GM12878 (cell line): ENCODE measurements around the gene COL28A1. TPM values are rescaled to one million over a fixed set of nuclear protein-coding genes. Genes with fewer than 3 reads are reported as not detected.
A peak's percentile ranks its signal among the peaks of the same experiment; 100 is the strongest.

Source experiments
- ATAC-seq: fragments of 200-7000 bp; cut with Tn5 transposase; 3 replicates; pipeline ENCODE4 v1.9.1; 2020; ENCODE audit warnings: mild to moderate bottlenecking, moderate library complexity
- BruUV-seq: library from RNA; stranded (reverse); fragments of 400-500 nt; replicated peaks from 2 replicates; lab custom pipeline; 2021; lab: Mats Ljungman, UMichigan
- CTCF ChIA-PET: fragments of 300-600 bp; sonication (Branson Sonifier 250); formaldehyde crosslinking; extraction: SDS; loops from one replicate; lab custom pipeline; 2021; ENCODE audit warnings: inconsistent platforms; lab: Yijun Ruan, JAX
- POLR2A ChIA-PET: fragments of 350-600 bp; formaldehyde crosslinking; extraction: SDS; loops from one replicate; lab custom pipeline; 2021; ENCODE audit warnings: inconsistent platforms; lab: Charles Lee
- RAD21 ChIA-PET: fragments of 300-600 bp; sonication (Branson Sonifier 250); formaldehyde crosslinking; loops from one replicate; lab custom pipeline; 2023; ENCODE audit warnings: antibody characterized with exemption; ENCODE audit not compliant: unreplicated experiment; lab: Charles Lee
- SMC1A ChIA-PET: fragments of 300-600 bp; sonication (Branson Sonifier 250); formaldehyde crosslinking; loops from one replicate; lab custom pipeline; 2023; ENCODE audit not compliant: unreplicated experiment, uncharacterized antibody; lab: Charles Lee
- DNase-seq: peaks from one replicate; pipeline ENCODE4 v3.0.0-alpha.2; 2011; ENCODE audit warnings: low read depth, low spot score
- FAIRE-seq: peaks from 3 replicates; lab custom pipeline; 2011; peaks lifted over from hg19 to GRCh38; lab: Jason Lieb, UNC
- H2AFZ ChIP-seq: 2 replicates; pipeline ENCODE4 v1.6.0; 2011; ENCODE audit warnings: low read depth, low read length, control low read depth; ENCODE audit not compliant: control insufficient read depth
- H3K27ac ChIP-seq: 2 replicates; pipeline ENCODE4 v1.5.1; 2011; ENCODE audit warnings: control low read depth; ENCODE audit not compliant: control insufficient read depth, insufficient read depth
- H3K27me3 ChIP-seq, 2 experiments: replicated peaks in 1 of 2; 2 replicates each; pipeline versions ENCODE4 v1.6.0 to v1.6.1; 2011; ENCODE audit warnings: low read length in 1 of 2; ENCODE audit not compliant: control insufficient read depth in 2 of 2, insufficient read depth in 2 of 2
- H3K36me3 ChIP-seq, 2 experiments: 2 replicates each; pipeline ENCODE4 v1.5.1; 2011; ENCODE audit warnings: low read length in 1 of 2; ENCODE audit not compliant: control insufficient read depth in 2 of 2, insufficient read depth in 2 of 2
- H3K4me1 ChIP-seq: 2 replicates; pipeline ENCODE4 v1.6.1; 2011; ENCODE audit warnings: mild to moderate bottlenecking, low read length, moderate library complexity, mixed read lengths; ENCODE audit not compliant: control insufficient read depth, insufficient read depth
- H3K4me2 ChIP-seq: 2 replicates; pipeline ENCODE4 v1.6.0; 2011; ENCODE audit warnings: control low read depth; ENCODE audit not compliant: control insufficient read depth, insufficient read depth
- H3K4me3 ChIP-seq: fragments of 200-600 bp; sonication (generic); 2 replicates; pipeline ENCODE4 v1.5.1; 2016
- H3K79me2 ChIP-seq: 2 replicates; pipeline ENCODE4 v1.6.0; 2011; ENCODE audit warnings: low read length; ENCODE audit not compliant: control insufficient read depth, insufficient read depth
- H3K9ac ChIP-seq: 2 replicates; pipeline ENCODE4 v1.8.0; 2011; ENCODE audit warnings: low read length, control low read depth, mixed read lengths; ENCODE audit not compliant: control insufficient read depth, insufficient read depth
- H3K9me3 ChIP-seq: replicated peaks from 3 replicates; pipeline ENCODE4 v1.5.1; 2011; ENCODE audit warnings: mild to moderate bottlenecking, low read length; ENCODE audit not compliant: control insufficient read depth, insufficient read depth
- H4K20me1 ChIP-seq: 2 replicates; pipeline ENCODE4 v1.6.0; 2011; ENCODE audit not compliant: control insufficient read depth, insufficient read depth
- ATF7 ChIP-seq: fragments of 450-650 bp; IDR thresholded peaks from 2 replicates; pipeline ENCODE4 v1.6.1; 2016; ENCODE audit warnings: low read depth, mild to moderate bottlenecking
- BACH1 ChIP-seq: fragments of 450-650 bp; IDR thresholded peaks from 2 replicates; pipeline ENCODE4 v1.6.1; 2017; ENCODE audit warnings: mild to moderate bottlenecking, borderline replicate concordance
- ETV6 ChIP-seq, 2 experiments: fragments of 450-650 bp in 1 of 2; IDR thresholded peaks in 1 of 2; conservative IDR thresholded peaks in 1 of 2; 2 replicates each; pipeline ENCODE4 v1.6.1; 2014; ENCODE audit warnings: antibody characterized with exemption in 1 of 2, borderline replicate concordance in 1 of 2, low read depth in 1 of 2, mild to moderate bottlenecking in 1 of 2, moderate library complexity in 1 of 2
- HCFC1 ChIP-seq: fragments of 150-350 bp; IDR thresholded peaks from 2 replicates; pipeline ENCODE4 v1.6.1; 2014; ENCODE audit warnings: low read length
- MEF2A ChIP-seq: IDR thresholded peaks from 2 replicates; pipeline ENCODE4 v1.6.1; 2011; ENCODE audit warnings: low read depth, mild to moderate bottlenecking, low read length, moderate library complexity; ENCODE audit not compliant: insufficient read depth
- NFXL1 ChIP-seq: fragments of 450-650 bp; IDR thresholded peaks from 2 replicates; pipeline ENCODE4 v1.6.1; 2017; ENCODE audit warnings: antibody characterized with exemption, mild to moderate bottlenecking, borderline replicate concordance
- RUNX3 ChIP-seq: IDR thresholded peaks from 2 replicates; pipeline ENCODE4 v1.6.1; 2012; ENCODE audit warnings: low read length, inconsistent platforms
- SMAD1 ChIP-seq: fragments of 450-650 bp; IDR thresholded peaks from 2 replicates; pipeline ENCODE4 v1.6.1; 2018; ENCODE audit warnings: mild to moderate bottlenecking, low read depth; ENCODE audit not compliant: partially characterized antibody
- SMAD5 ChIP-seq: IDR thresholded peaks from 2 replicates; pipeline ENCODE4 v1.6.1; 2016; ENCODE audit warnings: antibody characterized with exemption, low read depth
- SREBF1 ChIP-seq: IDR thresholded peaks from 2 replicates; pipeline ENCODE4 v1.6.1; 2012; ENCODE audit warnings: mild to moderate bottlenecking, low read length
- ZBED1 ChIP-seq: IDR thresholded peaks from 2 replicates; pipeline ENCODE4 v1.6.1; 2016; ENCODE audit warnings: borderline replicate concordance
- WGBS: methylation state at CpG from one replicate; pipeline ENCODE4 v1.1.6; 2016; ENCODE audit warnings: low lambda C conversion rate; ENCODE audit not compliant: insufficient replicate concordance, insufficient coverage; ENCODE audit errors: missing lambda C conversion rate; 5-methylcytosine and 5-hydroxymethylcytosine counted together
- in situ Hi-C: fragments of 300-500 bp; cut with MboI; formaldehyde crosslinking; loops from 9 replicates; pipeline ENCODE4 v1.14.3; 2018; ENCODE audit warnings: mixed read lengths
- intact Hi-C: fragments of 100-400 bp; cut with micrococcal nuclease; formaldehyde crosslinking; loops from one replicate; pipeline ENCODE4 v1.14.2; 2022; ENCODE audit not compliant: unreplicated experiment
- polyA plus RNA-seq, 11 experiments: library from polyadenylated mRNA; depleted of rRNA in 4 of 11; unstranded in 6 of 11; stranded (reverse) in 5 of 11; fragments of >200 nt; fragmentation: Nextera tagmentation in 4 of 11; fragmentation: Illumina TruSeq in 1 of 11; extraction: Ambion mirVana in 4 of 11; extraction: Trizol in 1 of 11; gene quantifications; 1 replicate in 1 of 11; 2 replicates in 10 of 11; pipeline versions ENCODE4 v1.2.1 to v1.2.3, GENCODE V29; 2011 to 2016; ENCODE audit warnings: inconsistent platforms in 2 of 11, missing spikeins in 2 of 11, low read depth in 1 of 11
- total RNA-seq, 4 experiments: library from RNA; depleted of rRNA in 3 of 4; stranded (reverse); fragments of >200 nt in 3 of 4; fragmentation: Illumina TruSeq in 1 of 4; extraction: Trizol in 1 of 4; gene quantifications; 2 replicates each; pipeline versions ENCODE4 v1.2.1 to v1.2.3, GENCODE V29; 2013 to 2021
- TF ChIP-seq, protein P1 (sequence below): IDR thresholded peaks from 2 replicates; pipeline ENCODE4 v1.6.1; 2012; ENCODE audit warnings: low read depth, low read length, improper control_type of control experiment
- TF ChIP-seq, protein P2 (sequence below): fragments of 450-650 bp; IDR thresholded peaks from 2 replicates; pipeline ENCODE4 v1.6.1; 2014; ENCODE audit warnings: mild to moderate bottlenecking
- TF ChIP-seq, protein P3 (sequence below): IDR thresholded peaks from 2 replicates; pipeline ENCODE4 v1.6.1; 2012; ENCODE audit warnings: mild to moderate bottlenecking, low read depth, low read length
- TF ChIP-seq, protein P4 (sequence below): fragments of 450-650 bp; IDR thresholded peaks from 2 replicates; pipeline ENCODE4 v1.6.1; 2018; ENCODE audit warnings: mild to moderate bottlenecking, low read depth, moderate library complexity; ENCODE audit not compliant: partially characterized antibody

The COL28A1 gene
- total and polyA plus RNA-seq, 10 of the 15 experiments (the other 5 are each of a cell fraction or from before 2014, with no cell fraction given): 0.05 to 0.22 TPM; not detected in 8

DNA sequence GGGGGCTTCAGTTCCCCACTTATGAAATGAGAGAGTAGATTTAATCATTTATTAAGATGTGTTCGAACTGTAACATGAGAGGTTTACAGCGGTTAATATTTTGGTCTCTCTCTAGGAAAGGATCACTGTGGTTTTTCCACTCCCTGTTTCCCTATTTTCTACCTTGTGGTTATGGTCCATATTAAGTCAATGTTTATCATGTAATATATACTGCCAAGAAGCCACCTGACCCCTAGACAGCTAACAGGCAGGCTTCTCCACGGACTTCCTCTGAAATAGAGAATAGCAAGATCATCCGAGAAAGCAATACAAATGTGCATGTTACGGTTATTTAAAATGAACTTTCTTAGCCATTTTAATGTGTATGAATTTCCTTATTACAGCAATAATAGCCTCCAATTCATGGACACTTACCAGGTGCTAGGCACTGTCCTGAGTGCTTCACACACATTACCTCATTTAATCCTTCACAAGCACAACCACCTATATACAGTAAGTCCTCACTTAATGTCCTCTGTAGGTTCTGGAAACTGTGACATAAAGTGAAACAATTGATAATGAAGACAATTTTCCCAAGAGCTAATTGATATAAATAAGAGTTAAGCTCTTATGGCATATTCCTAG, 835 bp upstream of the COL28A1 start:
- no peak overlapping the region for H2AFZ ChIP-seq
- no peak overlapping the region for H3K4me3 ChIP-seq
- H3K79me2 ChIP-seq: no peaks in the 10 kb centered on the region
- H4K20me1 ChIP-seq: no peaks in the 10 kb centered on the region
- intact Hi-C loops: loop anchor here (10.0 kb wide), 1 partner anchor 352 kb away; the partner anchor contains the start of gene C1GALT1
- RAD21 ChIA-PET: interaction anchor here (1.3 to 1.8 kb wide), 2 partner anchors 431 to 433 kb away, joined by 6 read pairs; no protein-coding TSS in a partner anchor
- H3K4me1 ChIP-seq: no peaks in the 10 kb centered on the region
- in situ Hi-C loops: loop anchor here (5.0 to 10.0 kb wide), 2 partner anchors 434 to 582 kb away; no protein-coding TSS in a partner anchor
- ATAC-seq (no peak), DNase-seq (no peak), FAIRE-seq (peak; percentile 23)
- POLR2A ChIA-PET: no interaction called here
- CTCF ChIA-PET: interaction anchor here (1.6 kb wide), 1 partner anchor 112 kb away, joined by 4 read pairs; no protein-coding TSS in a partner anchor
- BruUV-seq: no TSS peak
- no peaks in the 10 kb centered on the region for H3K27me3 ChIP-seq
- no peak overlapping the region for H3K9ac ChIP-seq
- no peak overlapping the region for H3K4me2 ChIP-seq
- 76% methylated on average over 5 of the region's 5 CpGs for WGBS
- H3K27ac ChIP-seq: no peak overlapping the region
- H3K9me3 ChIP-seq: no peaks in the 10 kb centered on the region
- H3K36me3 ChIP-seq: no peaks in the 10 kb centered on the region
- SMC1A ChIA-PET: interaction anchor here (0.6 to 1.6 kb wide), 5 partner anchors 12 to 434 kb away, joined by 3 to 10 read pairs (median 4); no protein-coding TSS in a partner anchor
- TF ChIP-seq, protein P1, sequence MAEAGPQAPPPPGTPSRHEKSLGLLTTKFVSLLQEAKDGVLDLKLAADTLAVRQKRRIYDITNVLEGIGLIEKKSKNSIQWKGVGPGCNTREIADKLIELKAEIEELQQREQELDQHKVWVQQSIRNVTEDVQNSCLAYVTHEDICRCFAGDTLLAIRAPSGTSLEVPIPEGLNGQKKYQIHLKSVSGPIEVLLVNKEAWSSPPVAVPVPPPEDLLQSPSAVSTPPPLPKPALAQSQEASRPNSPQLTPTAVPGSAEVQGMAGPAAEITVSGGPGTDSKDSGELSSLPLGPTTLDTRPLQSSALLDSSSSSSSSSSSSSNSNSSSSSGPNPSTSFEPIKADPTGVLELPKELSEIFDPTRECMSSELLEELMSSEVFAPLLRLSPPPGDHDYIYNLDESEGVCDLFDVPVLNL: no peak
- no peak for TF ChIP-seq BACH1
- no peak for TF ChIP-seq ATF7
- TF ChIP-seq SREBF1: no peak
- no peak for TF ChIP-seq ETV6 (conservative IDR thresholded peaks at IDR 0.05 in 1 of 2, IDR thresholded peaks at IDR 0.05 in 1 of 2; ENCODE audit: borderline replicate concordance in 1 of 2, low read depth in 1 of 2)
- no peak for TF ChIP-seq NFXL1
- TF ChIP-seq RUNX3: no peak
- TF ChIP-seq MEF2A: no peak
- TF ChIP-seq SMAD1: no peak
- TF ChIP-seq, protein P2, sequence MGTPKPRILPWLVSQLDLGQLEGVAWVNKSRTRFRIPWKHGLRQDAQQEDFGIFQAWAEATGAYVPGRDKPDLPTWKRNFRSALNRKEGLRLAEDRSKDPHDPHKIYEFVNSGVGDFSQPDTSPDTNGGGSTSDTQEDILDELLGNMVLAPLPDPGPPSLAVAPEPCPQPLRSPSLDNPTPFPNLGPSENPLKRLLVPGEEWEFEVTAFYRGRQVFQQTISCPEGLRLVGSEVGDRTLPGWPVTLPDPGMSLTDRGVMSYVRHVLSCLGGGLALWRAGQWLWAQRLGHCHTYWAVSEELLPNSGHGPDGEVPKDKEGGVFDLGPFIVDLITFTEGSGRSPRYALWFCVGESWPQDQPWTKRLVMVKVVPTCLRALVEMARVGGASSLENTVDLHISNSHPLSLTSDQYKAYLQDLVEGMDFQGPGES: no peak
- no peak for TF ChIP-seq SMAD5
- no peak for TF ChIP-seq ZBED1
- TF ChIP-seq, protein P3, sequence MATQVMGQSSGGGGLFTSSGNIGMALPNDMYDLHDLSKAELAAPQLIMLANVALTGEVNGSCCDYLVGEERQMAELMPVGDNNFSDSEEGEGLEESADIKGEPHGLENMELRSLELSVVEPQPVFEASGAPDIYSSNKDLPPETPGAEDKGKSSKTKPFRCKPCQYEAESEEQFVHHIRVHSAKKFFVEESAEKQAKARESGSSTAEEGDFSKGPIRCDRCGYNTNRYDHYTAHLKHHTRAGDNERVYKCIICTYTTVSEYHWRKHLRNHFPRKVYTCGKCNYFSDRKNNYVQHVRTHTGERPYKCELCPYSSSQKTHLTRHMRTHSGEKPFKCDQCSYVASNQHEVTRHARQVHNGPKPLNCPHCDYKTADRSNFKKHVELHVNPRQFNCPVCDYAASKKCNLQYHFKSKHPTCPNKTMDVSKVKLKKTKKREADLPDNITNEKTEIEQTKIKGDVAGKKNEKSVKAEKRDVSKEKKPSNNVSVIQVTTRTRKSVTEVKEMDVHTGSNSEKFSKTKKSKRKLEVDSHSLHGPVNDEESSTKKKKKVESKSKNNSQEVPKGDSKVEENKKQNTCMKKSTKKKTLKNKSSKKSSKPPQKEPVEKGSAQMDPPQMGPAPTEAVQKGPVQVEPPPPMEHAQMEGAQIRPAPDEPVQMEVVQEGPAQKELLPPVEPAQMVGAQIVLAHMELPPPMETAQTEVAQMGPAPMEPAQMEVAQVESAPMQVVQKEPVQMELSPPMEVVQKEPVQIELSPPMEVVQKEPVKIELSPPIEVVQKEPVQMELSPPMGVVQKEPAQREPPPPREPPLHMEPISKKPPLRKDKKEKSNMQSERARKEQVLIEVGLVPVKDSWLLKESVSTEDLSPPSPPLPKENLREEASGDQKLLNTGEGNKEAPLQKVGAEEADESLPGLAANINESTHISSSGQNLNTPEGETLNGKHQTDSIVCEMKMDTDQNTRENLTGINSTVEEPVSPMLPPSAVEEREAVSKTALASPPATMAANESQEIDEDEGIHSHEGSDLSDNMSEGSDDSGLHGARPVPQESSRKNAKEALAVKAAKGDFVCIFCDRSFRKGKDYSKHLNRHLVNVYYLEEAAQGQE: no peak
- TF ChIP-seq, protein P4, sequence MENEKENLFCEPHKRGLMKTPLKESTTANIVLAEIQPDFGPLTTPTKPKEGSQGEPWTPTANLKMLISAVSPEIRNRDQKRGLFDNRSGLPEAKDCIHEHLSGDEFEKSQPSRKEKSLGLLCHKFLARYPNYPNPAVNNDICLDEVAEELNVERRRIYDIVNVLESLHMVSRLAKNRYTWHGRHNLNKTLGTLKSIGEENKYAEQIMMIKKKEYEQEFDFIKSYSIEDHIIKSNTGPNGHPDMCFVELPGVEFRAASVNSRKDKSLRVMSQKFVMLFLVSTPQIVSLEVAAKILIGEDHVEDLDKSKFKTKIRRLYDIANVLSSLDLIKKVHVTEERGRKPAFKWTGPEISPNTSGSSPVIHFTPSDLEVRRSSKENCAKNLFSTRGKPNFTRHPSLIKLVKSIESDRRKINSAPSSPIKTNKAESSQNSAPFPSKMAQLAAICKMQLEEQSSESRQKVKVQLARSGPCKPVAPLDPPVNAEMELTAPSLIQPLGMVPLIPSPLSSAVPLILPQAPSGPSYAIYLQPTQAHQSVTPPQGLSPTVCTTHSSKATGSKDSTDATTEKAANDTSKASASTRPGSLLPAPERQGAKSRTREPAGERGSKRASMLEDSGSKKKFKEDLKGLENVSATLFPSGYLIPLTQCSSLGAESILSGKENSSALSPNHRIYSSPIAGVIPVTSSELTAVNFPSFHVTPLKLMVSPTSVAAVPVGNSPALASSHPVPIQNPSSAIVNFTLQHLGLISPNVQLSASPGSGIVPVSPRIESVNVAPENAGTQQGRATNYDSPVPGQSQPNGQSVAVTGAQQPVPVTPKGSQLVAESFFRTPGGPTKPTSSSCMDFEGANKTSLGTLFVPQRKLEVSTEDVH: no peak
- no peak for TF ChIP-seq HCFC1
